HEK293 (cell line): ENCODE results near the gene MRPL44.

Source experiments
- GLI4 ChIP-seq: fragments of 450-650 bp; formaldehyde crosslinking; IDR thresholded peaks from 2 replicates; pipeline ENCODE4 v1.5.1; 2016; ENCODE audit warnings: missing biosample characterization, missing genetic modification characterization
- SP2 ChIP-seq: fragments of 450-650 bp; formaldehyde crosslinking; IDR thresholded peaks from 2 replicates; pipeline ENCODE4 v1.5.1; 2016; ENCODE audit warnings: missing biosample characterization, missing genetic modification characterization
- WT1 ChIP-seq: fragments of 450-650 bp; formaldehyde crosslinking; IDR thresholded peaks from 2 replicates; pipeline ENCODE4 v1.5.1; 2016; ENCODE audit warnings: missing biosample characterization, missing genetic modification characterization
- ZNF830 ChIP-seq: fragments of 450-650 bp; IDR thresholded peaks from 2 replicates; pipeline ENCODE4 v1.5.0; 2018; ENCODE audit warnings: missing biosample characterization, missing genetic modification characterization, low read depth, mild to moderate bottlenecking, moderate library complexity
- TF ChIP-seq, protein P1 (sequence below): fragments of 450-650 bp; formaldehyde crosslinking; IDR thresholded peaks from 2 replicates; pipeline ENCODE4 v1.5.1; 2016; ENCODE audit warnings: missing biosample characterization, missing genetic modification characterization
- TF ChIP-seq, protein P2 (sequence below): fragments of 450-650 bp; formaldehyde crosslinking; IDR thresholded peaks from 2 replicates; pipeline ENCODE4 v1.5.1; 2016; ENCODE audit warnings: missing biosample characterization, missing genetic modification characterization
- TF ChIP-seq, protein P3 (sequence below): fragments of 450-650 bp; formaldehyde crosslinking; IDR thresholded peaks from 2 replicates; pipeline ENCODE4 v1.5.1; 2016; ENCODE audit warnings: missing biosample characterization, missing genetic modification characterization
- TF ChIP-seq, protein P4 (sequence below): fragments of 450-650 bp; formaldehyde crosslinking; IDR thresholded peaks from 2 replicates; pipeline ENCODE4 v1.5.1; 2016; ENCODE audit warnings: missing biosample characterization, missing genetic modification characterization
- TF ChIP-seq, protein P5 (sequence below): fragments of 450-650 bp; formaldehyde crosslinking; conservative IDR thresholded peaks from 2 replicates; pipeline ENCODE4 v1.5.1; 2016; ENCODE audit warnings: low read depth, missing biosample characterization, missing genetic modification characterization
- TF ChIP-seq, protein P6 (sequence below): fragments of 450-650 bp; formaldehyde crosslinking; optimal IDR thresholded peaks from 2 replicates; pipeline ENCODE3; 2016; ENCODE audit warnings: missing biosample characterization, mild to moderate bottlenecking, missing genetic modification characterization

DNA sequence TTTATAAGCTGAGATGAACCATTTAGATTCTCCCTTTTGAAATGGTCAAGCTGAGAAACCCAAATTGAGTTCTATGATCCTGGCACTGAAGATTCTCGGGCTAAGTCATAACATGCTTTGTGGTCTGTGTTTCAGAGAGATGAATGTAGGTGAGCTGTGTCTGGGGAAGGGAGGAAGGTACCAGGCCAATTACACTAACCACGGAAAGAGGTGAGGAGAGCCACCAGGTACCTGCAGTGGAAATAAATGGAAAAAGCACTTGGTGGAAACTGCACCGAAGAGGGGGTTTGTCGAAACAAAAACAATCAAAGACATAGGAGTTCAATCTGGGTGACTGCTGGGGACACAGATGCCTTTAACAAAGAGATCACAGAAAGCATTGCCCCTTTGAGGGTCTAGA, 963 bp upstream of the MRPL44 start:
- TF ChIP-seq ZNF830 (no peak), WT1 (no peak), SP2 (tag by site-specific recombination) (no peak), GLI4 (tag by site-specific recombination) (no peak)
- TF ChIP-seq, protein P1, sequence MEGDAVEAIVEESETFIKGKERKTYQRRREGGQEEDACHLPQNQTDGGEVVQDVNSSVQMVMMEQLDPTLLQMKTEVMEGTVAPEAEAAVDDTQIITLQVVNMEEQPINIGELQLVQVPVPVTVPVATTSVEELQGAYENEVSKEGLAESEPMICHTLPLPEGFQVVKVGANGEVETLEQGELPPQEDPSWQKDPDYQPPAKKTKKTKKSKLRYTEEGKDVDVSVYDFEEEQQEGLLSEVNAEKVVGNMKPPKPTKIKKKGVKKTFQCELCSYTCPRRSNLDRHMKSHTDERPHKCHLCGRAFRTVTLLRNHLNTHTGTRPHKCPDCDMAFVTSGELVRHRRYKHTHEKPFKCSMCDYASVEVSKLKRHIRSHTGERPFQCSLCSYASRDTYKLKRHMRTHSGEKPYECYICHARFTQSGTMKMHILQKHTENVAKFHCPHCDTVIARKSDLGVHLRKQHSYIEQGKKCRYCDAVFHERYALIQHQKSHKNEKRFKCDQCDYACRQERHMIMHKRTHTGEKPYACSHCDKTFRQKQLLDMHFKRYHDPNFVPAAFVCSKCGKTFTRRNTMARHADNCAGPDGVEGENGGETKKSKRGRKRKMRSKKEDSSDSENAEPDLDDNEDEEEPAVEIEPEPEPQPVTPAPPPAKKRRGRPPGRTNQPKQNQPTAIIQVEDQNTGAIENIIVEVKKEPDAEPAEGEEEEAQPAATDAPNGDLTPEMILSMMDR: no peak
- TF ChIP-seq, protein P2, sequence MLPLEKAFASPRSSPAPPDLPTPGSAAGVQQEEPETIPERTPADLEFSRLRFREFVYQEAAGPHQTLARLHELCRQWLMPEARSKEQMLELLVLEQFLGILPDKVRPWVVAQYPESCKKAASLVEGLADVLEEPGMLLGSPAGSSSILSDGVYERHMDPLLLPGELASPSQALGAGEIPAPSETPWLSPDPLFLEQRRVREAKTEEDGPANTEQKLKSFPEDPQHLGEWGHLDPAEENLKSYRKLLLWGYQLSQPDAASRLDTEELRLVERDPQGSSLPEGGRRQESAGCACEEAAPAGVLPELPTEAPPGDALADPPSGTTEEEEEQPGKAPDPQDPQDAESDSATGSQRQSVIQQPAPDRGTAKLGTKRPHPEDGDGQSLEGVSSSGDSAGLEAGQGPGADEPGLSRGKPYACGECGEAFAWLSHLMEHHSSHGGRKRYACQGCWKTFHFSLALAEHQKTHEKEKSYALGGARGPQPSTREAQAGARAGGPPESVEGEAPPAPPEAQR (tag by site-specific recombination): no peak
- TF ChIP-seq, protein P3, sequence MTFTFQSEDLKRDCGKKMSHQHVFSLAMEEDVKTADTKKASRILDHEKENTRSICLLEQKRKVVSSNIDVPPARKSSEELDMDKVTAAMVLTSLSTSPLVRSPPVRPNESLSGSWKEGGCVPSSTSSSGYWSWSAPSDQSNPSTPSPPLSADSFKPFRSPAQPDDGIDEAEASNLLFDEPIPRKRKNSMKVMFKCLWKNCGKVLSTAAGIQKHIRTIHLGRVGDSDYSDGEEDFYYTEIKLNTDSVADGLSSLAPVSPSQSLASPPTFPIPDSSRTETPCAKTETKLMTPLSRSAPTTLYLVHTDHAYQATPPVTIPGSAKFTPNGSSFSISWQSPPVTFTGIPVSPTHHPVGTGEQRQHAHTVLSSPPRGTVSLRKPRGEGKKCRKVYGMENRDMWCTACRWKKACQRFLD (tag by site-specific recombination): no peak
- TF ChIP-seq, protein P4, sequence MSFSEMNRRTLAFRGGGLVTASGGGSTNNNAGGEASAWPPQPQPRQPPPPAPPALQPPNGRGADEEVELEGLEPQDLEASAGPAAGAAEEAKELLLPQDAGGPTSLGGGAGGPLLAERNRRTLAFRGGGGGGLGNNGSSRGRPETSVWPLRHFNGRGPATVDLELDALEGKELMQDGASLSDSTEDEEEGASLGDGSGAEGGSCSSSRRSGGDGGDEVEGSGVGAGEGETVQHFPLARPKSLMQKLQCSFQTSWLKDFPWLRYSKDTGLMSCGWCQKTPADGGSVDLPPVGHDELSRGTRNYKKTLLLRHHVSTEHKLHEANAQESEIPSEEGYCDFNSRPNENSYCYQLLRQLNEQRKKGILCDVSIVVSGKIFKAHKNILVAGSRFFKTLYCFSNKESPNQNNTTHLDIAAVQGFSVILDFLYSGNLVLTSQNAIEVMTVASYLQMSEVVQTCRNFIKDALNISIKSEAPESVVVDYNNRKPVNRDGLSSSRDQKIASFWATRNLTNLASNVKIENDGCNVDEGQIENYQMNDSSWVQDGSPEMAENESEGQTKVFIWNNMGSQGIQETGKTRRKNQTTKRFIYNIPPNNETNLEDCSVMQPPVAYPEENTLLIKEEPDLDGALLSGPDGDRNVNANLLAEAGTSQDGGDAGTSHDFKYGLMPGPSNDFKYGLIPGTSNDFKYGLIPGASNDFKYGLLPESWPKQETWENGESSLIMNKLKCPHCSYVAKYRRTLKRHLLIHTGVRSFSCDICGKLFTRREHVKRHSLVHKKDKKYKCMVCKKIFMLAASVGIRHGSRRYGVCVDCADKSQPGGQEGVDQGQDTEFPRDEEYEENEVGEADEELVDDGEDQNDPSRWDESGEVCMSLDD: no peak
- TF ChIP-seq, protein P5, sequence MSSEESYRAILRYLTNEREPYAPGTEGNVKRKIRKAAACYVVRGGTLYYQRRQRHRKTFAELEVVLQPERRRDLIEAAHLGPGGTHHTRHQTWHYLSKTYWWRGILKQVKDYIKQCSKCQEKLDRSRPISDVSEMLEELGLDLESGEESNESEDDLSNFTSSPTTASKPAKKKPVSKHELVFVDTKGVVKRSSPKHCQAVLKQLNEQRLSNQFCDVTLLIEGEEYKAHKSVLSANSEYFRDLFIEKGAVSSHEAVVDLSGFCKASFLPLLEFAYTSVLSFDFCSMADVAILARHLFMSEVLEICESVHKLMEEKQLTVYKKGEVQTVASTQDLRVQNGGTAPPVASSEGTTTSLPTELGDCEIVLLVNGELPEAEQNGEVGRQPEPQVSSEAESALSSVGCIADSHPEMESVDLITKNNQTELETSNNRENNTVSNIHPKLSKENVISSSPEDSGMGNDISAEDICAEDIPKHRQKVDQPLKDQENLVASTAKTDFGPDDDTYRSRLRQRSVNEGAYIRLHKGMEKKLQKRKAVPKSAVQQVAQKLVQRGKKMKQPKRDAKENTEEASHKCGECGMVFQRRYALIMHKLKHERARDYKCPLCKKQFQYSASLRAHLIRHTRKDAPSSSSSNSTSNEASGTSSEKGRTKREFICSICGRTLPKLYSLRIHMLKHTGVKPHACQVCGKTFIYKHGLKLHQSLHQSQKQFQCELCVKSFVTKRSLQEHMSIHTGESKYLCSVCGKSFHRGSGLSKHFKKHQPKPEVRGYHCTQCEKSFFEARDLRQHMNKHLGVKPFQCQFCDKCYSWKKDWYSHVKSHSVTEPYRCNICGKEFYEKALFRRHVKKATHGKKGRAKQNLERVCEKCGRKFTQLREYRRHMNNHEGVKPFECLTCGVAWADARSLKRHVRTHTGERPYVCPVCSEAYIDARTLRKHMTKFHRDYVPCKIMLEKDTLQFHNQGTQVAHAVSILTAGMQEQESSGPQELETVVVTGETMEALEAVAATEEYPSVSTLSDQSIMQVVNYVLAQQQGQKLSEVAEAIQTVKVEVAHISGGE: no peak
- TF ChIP-seq, protein P6, sequence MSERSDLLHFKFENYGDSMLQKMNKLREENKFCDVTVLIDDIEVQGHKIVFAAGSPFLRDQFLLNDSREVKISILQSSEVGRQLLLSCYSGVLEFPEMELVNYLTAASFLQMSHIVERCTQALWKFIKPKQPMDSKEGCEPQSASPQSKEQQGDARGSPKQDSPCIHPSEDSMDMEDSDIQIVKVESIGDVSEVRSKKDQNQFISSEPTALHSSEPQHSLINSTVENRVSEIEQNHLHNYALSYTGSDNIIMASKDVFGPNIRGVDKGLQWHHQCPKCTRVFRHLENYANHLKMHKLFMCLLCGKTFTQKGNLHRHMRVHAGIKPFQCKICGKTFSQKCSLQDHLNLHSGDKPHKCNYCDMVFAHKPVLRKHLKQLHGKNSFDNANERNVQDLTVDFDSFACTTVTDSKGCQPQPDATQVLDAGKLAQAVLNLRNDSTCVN (tag by site-specific recombination): no peak
